Erythroblast (primary cell): Measurements from ENCODE around the gene RNF220.

Source experiments
- GATA1 ChIP-seq: IDR thresholded peaks from 2 replicates; pipeline ENCODE4 v1.6.1; 2011; ENCODE audit warnings: low read depth, mild to moderate bottlenecking, control low read depth, low read length, moderate library complexity
- POLR2A ChIP-seq: IDR thresholded peaks from 2 replicates; pipeline ENCODE4 v1.6.1; 2011; ENCODE audit warnings: mild to moderate bottlenecking, low read length

- no peak for TF ChIP-seq POLR2A
- no peak for TF ChIP-seq GATA1
Measured at GRCh38 chr1:44472620-44473525, 67.8 kb downstream of the RNF220 start.
